ENCODE data around the gene ASB10.

- TF ChIP-seq CTCF (IDR thresholded peaks at IDR 0.05) (no peak), ZFX (IDR thresholded peaks at IDR 0.05; ENCODE audit: borderline replicate concordance) (no peak)
These were observed 25.3 kb downstream of the ASB10 start for GRCh38 chr7:151161757-151162156.

All from 22Rv1 (cell line).